ENCODE data around the gene SHMT2. TPM values are rescaled to one million over a fixed set of nuclear protein-coding genes. Genes with fewer than 3 reads are reported as not detected.

Gene SHMT2
- total RNA-seq, 6 donors from 2014 or later: 37.9 to 92.0 (median 52.0) TPM

DNA sequence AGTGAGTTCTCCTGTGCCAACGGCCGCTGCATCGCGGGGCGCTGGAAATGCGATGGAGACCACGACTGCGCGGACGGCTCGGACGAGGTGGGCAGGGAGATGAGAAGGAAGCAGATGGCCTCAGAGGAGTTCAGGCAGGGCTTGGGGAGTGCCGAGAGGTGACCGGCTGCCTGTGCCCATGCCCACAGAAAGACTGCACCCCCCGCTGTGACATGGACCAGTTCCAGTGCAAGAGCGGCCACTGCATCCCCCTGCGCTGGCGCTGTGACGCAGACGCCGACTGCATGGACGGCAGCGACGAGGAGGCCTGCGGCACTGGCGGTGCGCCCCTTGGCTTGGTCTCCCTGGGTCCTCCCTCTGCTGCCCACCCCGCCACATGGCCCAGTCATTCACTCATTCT is 26.3 kb upstream of the SHMT2 start:
- DNase-seq (peak in 1 of 2 donors; percentile 80), ATAC-seq (ENCODE audit: low FRiP score in 2 of 2) (no peak)
- no peaks in the 10 kb centered on the region for H3K4me1 ChIP-seq
- H3K27ac ChIP-seq: no peak overlapping the region
- H3K9me3 ChIP-seq: no peaks in the 10 kb centered on the region
- H3K36me3 ChIP-seq: peaks cover 5 to 95% (median 78%) of the 10 kb centered on the region in 4 donors
- no peaks in the 10 kb centered on the region for H3K27me3 ChIP-seq
- WGBS, 2 donors: 93 to 99% methylated on average over 13 to 26 of the region's 28 CpGs
- no peak for TF ChIP-seq POLR2AphosphoS5 (IDR thresholded peaks at IDR 0.05)
- TF ChIP-seq EP300 (IDR thresholded peaks at IDR 0.05): no peak
- no peak for TF ChIP-seq POLR2A (IDR thresholded peaks at IDR 0.05)
- TF ChIP-seq, protein P1, sequence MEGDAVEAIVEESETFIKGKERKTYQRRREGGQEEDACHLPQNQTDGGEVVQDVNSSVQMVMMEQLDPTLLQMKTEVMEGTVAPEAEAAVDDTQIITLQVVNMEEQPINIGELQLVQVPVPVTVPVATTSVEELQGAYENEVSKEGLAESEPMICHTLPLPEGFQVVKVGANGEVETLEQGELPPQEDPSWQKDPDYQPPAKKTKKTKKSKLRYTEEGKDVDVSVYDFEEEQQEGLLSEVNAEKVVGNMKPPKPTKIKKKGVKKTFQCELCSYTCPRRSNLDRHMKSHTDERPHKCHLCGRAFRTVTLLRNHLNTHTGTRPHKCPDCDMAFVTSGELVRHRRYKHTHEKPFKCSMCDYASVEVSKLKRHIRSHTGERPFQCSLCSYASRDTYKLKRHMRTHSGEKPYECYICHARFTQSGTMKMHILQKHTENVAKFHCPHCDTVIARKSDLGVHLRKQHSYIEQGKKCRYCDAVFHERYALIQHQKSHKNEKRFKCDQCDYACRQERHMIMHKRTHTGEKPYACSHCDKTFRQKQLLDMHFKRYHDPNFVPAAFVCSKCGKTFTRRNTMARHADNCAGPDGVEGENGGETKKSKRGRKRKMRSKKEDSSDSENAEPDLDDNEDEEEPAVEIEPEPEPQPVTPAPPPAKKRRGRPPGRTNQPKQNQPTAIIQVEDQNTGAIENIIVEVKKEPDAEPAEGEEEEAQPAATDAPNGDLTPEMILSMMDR (IDR thresholded peaks at IDR 0.05): no peak
- no peak overlapping the region for H3K4me3 ChIP-seq

DNA sequence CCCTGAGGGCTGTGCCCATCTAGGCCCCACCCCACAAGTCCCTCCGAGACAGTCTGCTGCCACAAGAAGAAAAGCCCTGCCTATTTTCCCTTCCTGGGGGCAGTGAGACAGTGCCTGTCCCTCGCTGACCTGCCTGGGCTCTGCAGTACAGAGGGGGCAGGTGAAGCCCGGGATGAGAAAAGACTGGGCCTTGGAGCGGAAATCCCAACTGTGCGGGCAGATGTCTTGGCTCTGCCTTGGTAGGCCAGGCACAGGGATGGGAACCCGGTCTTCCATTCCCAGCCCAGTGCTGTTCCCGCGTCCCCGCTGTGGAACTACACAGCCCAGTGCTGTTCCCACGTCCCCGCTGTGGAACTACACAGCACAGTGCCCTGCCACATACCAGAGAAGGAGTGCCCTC is 25.7 kb upstream of the SHMT2 start:
- DNase-seq: peak in 1 of 2 donors; percentile 33
- Histone ChIP-seq H3K4me1 (no peaks in the 10 kb centered on the region), H3K9me3 (no peaks in the 10 kb centered on the region), H3K4me3 (no peak overlapping the region), H3K36me3 (peaks cover 5 to 95% (median 75%) of the 10 kb centered on the region in 4 donors), H3K27me3 (no peaks in the 10 kb centered on the region), H3K27ac (no peak overlapping the region)
- 84 to 88% methylated on average over 11 of the region's 11 CpGs for whole genome bisulfite sequencing, 2 donors
- no peak for ATAC-seq (ENCODE audit: low FRiP score in 2 of 2)
- TF ChIP-seq, protein P1 (IDR thresholded peaks at IDR 0.05): no peak
- TF ChIP-seq EP300 (IDR thresholded peaks at IDR 0.05): no peak
- no peak for TF ChIP-seq POLR2A (IDR thresholded peaks at IDR 0.05)
- TF ChIP-seq POLR2AphosphoS5 (IDR thresholded peaks at IDR 0.05): no peak

DNA sequence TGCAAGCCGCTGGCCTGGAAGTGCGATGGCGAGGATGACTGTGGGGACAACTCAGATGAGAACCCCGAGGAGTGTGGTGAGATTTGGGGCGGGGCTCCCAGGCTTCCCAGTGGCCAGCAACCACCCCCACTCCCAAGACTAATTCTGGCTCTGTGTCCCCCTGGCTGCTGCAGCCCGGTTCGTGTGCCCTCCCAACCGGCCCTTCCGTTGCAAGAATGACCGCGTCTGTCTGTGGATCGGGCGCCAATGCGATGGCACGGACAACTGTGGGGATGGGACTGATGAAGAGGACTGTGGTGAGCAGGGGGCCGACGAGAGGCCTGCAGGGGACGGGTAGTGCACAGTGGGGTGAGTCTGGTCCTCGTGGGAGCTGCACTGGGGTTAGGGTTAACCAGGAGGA is 25.1 kb upstream of the SHMT2 start:
- Histone ChIP-seq H3K36me3 (peaks cover 2 to 95% (median 71%) of the 10 kb centered on the region in 4 donors), H3K4me3 (no peak overlapping the region), H3K4me1 (no peaks in the 10 kb centered on the region), H3K27ac (no peak overlapping the region), H3K9me3 (no peaks in the 10 kb centered on the region), H3K27me3 (no peaks in the 10 kb centered on the region)
- TF ChIP-seq, protein P1 (IDR thresholded peaks at IDR 0.05): no peak
- TF ChIP-seq POLR2A (IDR thresholded peaks at IDR 0.05) (no peak), EP300 (IDR thresholded peaks at IDR 0.05) (no peak), POLR2AphosphoS5 (IDR thresholded peaks at IDR 0.05) (no peak)
- DNase-seq: peak in 1 of 2 donors; percentile 47
- 92 to 93% methylated on average over 15 to 19 of the region's 19 CpGs for WGBS, 2 donors
- ATAC-seq (ENCODE audit: low FRiP score in 2 of 2): no peak

DNA sequence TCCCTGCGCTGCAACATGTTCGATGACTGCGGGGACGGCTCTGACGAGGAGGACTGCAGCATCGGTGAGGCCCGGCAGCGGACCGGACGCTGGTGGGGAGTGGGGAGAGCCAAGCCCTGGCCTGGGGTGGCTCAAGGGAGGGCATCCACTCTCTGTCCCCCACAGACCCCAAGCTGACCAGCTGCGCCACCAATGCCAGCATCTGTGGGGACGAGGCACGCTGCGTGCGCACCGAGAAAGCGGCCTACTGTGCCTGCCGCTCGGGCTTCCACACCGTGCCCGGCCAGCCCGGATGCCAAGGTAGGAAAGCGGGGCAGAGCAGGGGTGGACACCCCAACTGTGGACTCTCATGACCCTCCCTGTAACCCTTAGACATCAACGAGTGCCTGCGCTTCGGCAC is 24.3 kb upstream of the SHMT2 start:
- Histone ChIP-seq H3K27me3 (no peaks in the 10 kb centered on the region), H3K36me3 (peaks cover 2 to 95% (median 68%) of the 10 kb centered on the region in 4 donors), H3K4me3 (no peak overlapping the region), H3K4me1 (no peaks in the 10 kb centered on the region), H3K27ac (no peak overlapping the region), H3K9me3 (no peaks in the 10 kb centered on the region)
- ATAC-seq (ENCODE audit: low FRiP score in 2 of 2) (no peak), DNase-seq (peak in 1 of 2 donors; percentile 78)
- 93 to 95% methylated on average over 3 to 26 of the region's 26 CpGs for WGBS, 2 donors
- no peak for TF ChIP-seq EP300 (IDR thresholded peaks at IDR 0.05)
- TF ChIP-seq, protein P1 (IDR thresholded peaks at IDR 0.05): no peak
- no peak for TF ChIP-seq POLR2AphosphoS5 (IDR thresholded peaks at IDR 0.05)
- no peak for TF ChIP-seq POLR2A (IDR thresholded peaks at IDR 0.05)

DNA sequence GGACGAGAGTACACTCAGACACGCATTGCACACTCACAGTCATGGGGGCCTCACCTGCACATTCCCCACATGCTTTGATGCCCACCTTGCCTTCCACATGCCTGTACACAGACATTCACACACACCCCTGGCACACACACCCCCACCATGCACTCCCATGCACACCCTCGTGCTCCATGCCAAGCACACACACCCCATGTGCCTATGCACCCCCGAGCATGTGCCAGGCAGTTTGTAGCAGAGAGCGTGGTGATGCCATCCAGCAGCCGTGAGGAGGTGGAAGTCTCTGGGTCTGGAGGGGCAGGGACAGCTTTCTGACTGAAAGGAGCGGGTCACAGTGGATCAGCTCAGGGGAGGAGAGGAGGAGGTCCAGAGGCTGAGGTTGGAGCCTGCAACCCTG is 23.6 kb upstream of the SHMT2 start:
- Histone ChIP-seq H3K36me3 (peaks cover 2 to 95% (median 68%) of the 10 kb centered on the region in 4 donors), H3K27me3 (no peaks in the 10 kb centered on the region), H3K27ac (no peak overlapping the region), H3K4me3 (no peak overlapping the region), H3K4me1 (no peaks in the 10 kb centered on the region), H3K9me3 (no peaks in the 10 kb centered on the region)
- 84 to 86% methylated on average over 7 of the region's 7 CpGs for WGBS, 2 donors
- DNase-seq (peak in 1 of 2 donors; percentile 19), ATAC-seq (ENCODE audit: low FRiP score in 2 of 2) (no peak)
- TF ChIP-seq POLR2AphosphoS5 (IDR thresholded peaks at IDR 0.05) (no peak), EP300 (IDR thresholded peaks at IDR 0.05) (no peak), POLR2A (IDR thresholded peaks at IDR 0.05) (no peak)
- TF ChIP-seq, protein P1 (IDR thresholded peaks at IDR 0.05): no peak

Measured in upper lobe of left lung (tissue), 6 donors.